H1 (cell line): ENCODE measurements around the gene MMS19. TPM values are rescaled to one million over a fixed set of nuclear protein-coding genes. Genes with fewer than 3 reads are reported as not detected.

Source experiments
- CTCF ChIA-PET: fragments of 300-600 bp; sonication (Branson Sonifier 250); formaldehyde crosslinking; loops from one replicate; lab custom pipeline; 2021; ENCODE audit not compliant: partially characterized antibody; lab: Charles Lee
- POLR2A ChIA-PET: fragments of 300-600 bp; sonication (Branson Sonifier 250); formaldehyde crosslinking; loops from one replicate; lab custom pipeline; 2021; ENCODE audit warnings: inconsistent platforms; ENCODE audit not compliant: partially characterized antibody; lab: Charles Lee
- DNase-seq, 2 experiments: peaks; one replicate each; pipeline versions ENCODE4 v3.0.0 to v3.0.0-alpha.2; 2010 to 2022; ENCODE audit warnings: low spot score in 2 of 2, low read depth in 1 of 2, mixed read lengths in 1 of 2
- FAIRE-seq: peaks from 2 replicates; lab custom pipeline; 2011; peaks lifted over from hg19 to GRCh38; lab: Jason Lieb, UNC
- H2AFZ ChIP-seq: 2 replicates; pipeline ENCODE4 v1.8.1; 2012; ENCODE audit warnings: low read length, inconsistent platforms
- H2AK5ac ChIP-seq: 2 replicates; pipeline ENCODE4 v1.6.1; 2013; ENCODE audit warnings: low read depth, low read length
- H2BK120ac ChIP-seq: replicated peaks from 2 replicates; pipeline ENCODE3; 2013; ENCODE audit warnings: low read depth, low read length, inconsistent platforms
- H2BK12ac ChIP-seq: 2 replicates; pipeline ENCODE4 v1.6.1; 2013; ENCODE audit warnings: low read depth, low read length
- H2BK15ac ChIP-seq: 2 replicates; pipeline ENCODE4 v1.6.1; 2013; ENCODE audit warnings: low read length
- H2BK20ac ChIP-seq: 2 replicates; pipeline ENCODE4 v1.6.1; 2013; ENCODE audit warnings: low read length
- H2BK5ac ChIP-seq: 2 replicates; pipeline ENCODE4 v1.6.1; 2013; ENCODE audit warnings: low read depth, low read length
- H3K14ac ChIP-seq: 2 replicates; pipeline ENCODE4 v1.6.1; 2013; ENCODE audit warnings: inconsistent platforms; ENCODE audit not compliant: insufficient read length
- H3K18ac ChIP-seq: 2 replicates; pipeline ENCODE4 v1.6.1; 2013; ENCODE audit warnings: low read length; ENCODE audit errors: extremely low read depth
- H3K23ac ChIP-seq: 2 replicates; pipeline ENCODE4 v1.6.1; 2013; ENCODE audit warnings: inconsistent platforms; ENCODE audit not compliant: insufficient read length
- H3K23me2 ChIP-seq: 2 replicates; pipeline ENCODE4 v1.6.1; 2013; ENCODE audit warnings: low read depth, low read length
- H3K27ac ChIP-seq: 2 replicates; pipeline ENCODE4 v1.6.1; 2011; ENCODE audit warnings: low read depth, low read length, inconsistent platforms
- H3K27me3 ChIP-seq, 4 experiments: replicated peaks in 1 of 4; 1 replicate in 1 of 4; 2 replicates in 3 of 4; pipeline versions ENCODE4 v1.6.1 to v1.8.1; 2011 to 2013; ENCODE audit warnings: low read length in 3 of 4, mild to moderate bottlenecking in 3 of 4, inconsistent platforms in 2 of 4, mixed read lengths in 2 of 4, moderate library complexity in 1 of 4; ENCODE audit not compliant: control insufficient read depth in 3 of 4, insufficient read depth in 3 of 4; ENCODE audit errors: extremely low read depth in 1 of 4
- H3K36me3 ChIP-seq, 4 experiments: 2 replicates each; pipeline versions ENCODE4 v1.6.1 to v1.8.1; 2011 to 2013; ENCODE audit warnings: mild to moderate bottlenecking in 4 of 4, low read length in 3 of 4, moderate library complexity in 2 of 4, control low read depth in 1 of 4, inconsistent platforms in 1 of 4; ENCODE audit not compliant: insufficient read depth in 4 of 4, control insufficient read depth in 2 of 4
- H3K4ac ChIP-seq: replicated peaks from 2 replicates; pipeline ENCODE3; 2013; ENCODE audit warnings: low read length, low read depth, mixed read lengths, inconsistent platforms; ENCODE audit not compliant: insufficient read length
- H3K4me1 ChIP-seq, 4 experiments: replicated peaks in 1 of 4; 1 replicate in 1 of 4; 2 replicates in 3 of 4; pipeline versions ENCODE4 v1.6.1 to v1.8.1; 2011 to 2013; ENCODE audit warnings: low read length in 3 of 4, inconsistent platforms in 2 of 4, mixed read lengths in 1 of 4; ENCODE audit not compliant: insufficient read depth in 4 of 4, control insufficient read depth in 3 of 4
- H3K4me2 ChIP-seq, 2 experiments: 2 replicates each; pipeline versions ENCODE4 v1.6.1 to v1.8.1; 2011 to 2013; ENCODE audit warnings: low read depth in 2 of 2, low read length in 2 of 2, control low read depth in 1 of 2, inconsistent platforms in 1 of 2, mild to moderate bottlenecking in 1 of 2; ENCODE audit not compliant: insufficient read depth in 1 of 2
- H3K4me3 ChIP-seq, 4 experiments: fragments of 200-600, 300-600 bp in 1 of 4; sonication (generic), shearing (Covaris generic), sonication (Bioruptor Twin) in 1 of 4; 2 replicates each; pipeline versions ENCODE4 v1.5.1 to v1.8.1; 2011 to 2016; ENCODE audit warnings: low read length in 4 of 4, low read depth in 3 of 4, control low read depth in 2 of 4, inconsistent platforms in 2 of 4, mild to moderate bottlenecking in 2 of 4, mixed read lengths in 1 of 4, moderate library complexity in 1 of 4; ENCODE audit not compliant: insufficient read depth in 2 of 4; ENCODE audit errors: extremely low read depth in 1 of 4
- H3K56ac ChIP-seq: replicated peaks from 2 replicates; pipeline ENCODE3; 2013; ENCODE audit warnings: low read depth, mild to moderate bottlenecking, mixed read lengths, low read length, inconsistent platforms; ENCODE audit not compliant: insufficient read length
- H3K79me1 ChIP-seq: 2 replicates; pipeline ENCODE4 v1.6.1; 2013; ENCODE audit warnings: low read depth, low read length, control low read depth
- H3K79me2 ChIP-seq, 2 experiments: 2 replicates each; pipeline versions ENCODE4 v1.6.1 to v1.8.1; 2012 to 2013; ENCODE audit warnings: low read length in 2 of 2, mild to moderate bottlenecking in 2 of 2, inconsistent platforms in 1 of 2; ENCODE audit not compliant: insufficient read depth in 2 of 2, control insufficient read depth in 1 of 2
- H3K9ac ChIP-seq, 4 experiments: replicated peaks in 1 of 4; 1 replicate in 1 of 4; 2 replicates in 3 of 4; pipeline versions ENCODE4 v1.6.1 to v1.8.1; 2011 to 2013; ENCODE audit warnings: low read depth in 3 of 4, low read length in 3 of 4, control low read depth in 2 of 4, mild to moderate bottlenecking in 2 of 4, moderate library complexity in 2 of 4, inconsistent platforms in 1 of 4; ENCODE audit errors: extremely low read depth in 1 of 4
- H3K9me3 ChIP-seq, 2 experiments: 2 replicates each; pipeline versions ENCODE4 v1.6.1 to v1.8.1; 2012 to 2013; ENCODE audit warnings: mild to moderate bottlenecking in 2 of 2, moderate library complexity in 2 of 2, control low read depth in 1 of 2, inconsistent platforms in 1 of 2, low read depth in 1 of 2, low read length in 1 of 2, mixed read lengths in 1 of 2; ENCODE audit not compliant: insufficient read depth in 2 of 2
- H4K20me1 ChIP-seq, 2 experiments: replicated peaks in 1 of 2; 2 replicates each; pipeline versions ENCODE3 to v1.8.1; 2011 to 2013; ENCODE audit warnings: inconsistent platforms in 2 of 2, low read length in 2 of 2, mild to moderate bottlenecking in 1 of 2; ENCODE audit not compliant: insufficient read depth in 2 of 2, control insufficient read depth in 1 of 2
- H4K5ac ChIP-seq: 2 replicates; pipeline ENCODE4 v1.6.1; 2013; ENCODE audit warnings: low read length, low read depth, mixed read lengths, inconsistent platforms; ENCODE audit not compliant: insufficient read length
- H4K8ac ChIP-seq: 2 replicates; pipeline ENCODE4 v1.8.0; 2013; ENCODE audit warnings: mild to moderate bottlenecking, moderate library complexity, low read length, inconsistent platforms; ENCODE audit not compliant: insufficient read depth; ENCODE audit errors: extremely low read depth
- H4K91ac ChIP-seq: replicated peaks from 2 replicates; pipeline ENCODE3; 2013; ENCODE audit warnings: low read length, mixed read lengths, inconsistent platforms; ENCODE audit not compliant: insufficient read length
- JUND ChIP-seq: IDR thresholded peaks from 2 replicates; pipeline ENCODE4 v1.6.1; 2011; ENCODE audit warnings: mild to moderate bottlenecking, improper control_type of control experiment, low read length
- ZNF274 ChIP-seq: IDR thresholded peaks from 2 replicates; pipeline ENCODE4 v1.7.0; 2012; ENCODE audit warnings: low read length, borderline replicate concordance; ENCODE audit errors: extremely low read depth
- WGBS, 2 experiments: shearing (Covaris generic) in 1 of 2; methylation state at CpG; one replicate each; pipeline versions ENCODE4 v1.1.6 to v1.1.7; 2013 to 2015; ENCODE audit warnings: low lambda C conversion rate in 2 of 2, mixed read lengths in 2 of 2, inconsistent platforms in 1 of 2, low coverage in 1 of 2, missing lambda C conversion rate in 1 of 2; ENCODE audit not compliant: insufficient replicate concordance in 2 of 2, insufficient coverage in 1 of 2, insufficient read length in 1 of 2; ENCODE audit errors: extremely low coverage in 1 of 2, missing lambda C conversion rate in 1 of 2; 5-methylcytosine and 5-hydroxymethylcytosine counted together
- polyA plus RNA-seq, 7 experiments: library from polyadenylated mRNA; depleted of rRNA in 3 of 7; stranded (reverse) in 5 of 7; unstranded in 2 of 7; fragments of >200 nt in 5 of 7; fragments of 200-250 nt in 2 of 7; gene quantifications; 1 replicate in 5 of 7; 2 replicates in 1 of 7; 4 replicates in 1 of 7; pipeline versions ENCODE4 v1.2.1 to v1.2.3, GENCODE V29; 2011 to 2013; ENCODE audit warnings: missing spikeins in 2 of 7, mixed read lengths in 2 of 7
- total RNA-seq: library from RNA; stranded (reverse); fragmentation: NEBNext Ultra II Directional; extraction: Animal tissue kit (Norgen Biotek cat#: 25700); gene quantifications from 2 replicates; pipeline ENCODE4 v1.2.1, GENCODE V29; 2021

Gene MMS19
- total and polyA plus RNA-seq, 2 of the 8 experiments (the other 6 are each of a cell fraction or from before 2014, with no cell fraction given): 130 to 221 TPM

DNA sequence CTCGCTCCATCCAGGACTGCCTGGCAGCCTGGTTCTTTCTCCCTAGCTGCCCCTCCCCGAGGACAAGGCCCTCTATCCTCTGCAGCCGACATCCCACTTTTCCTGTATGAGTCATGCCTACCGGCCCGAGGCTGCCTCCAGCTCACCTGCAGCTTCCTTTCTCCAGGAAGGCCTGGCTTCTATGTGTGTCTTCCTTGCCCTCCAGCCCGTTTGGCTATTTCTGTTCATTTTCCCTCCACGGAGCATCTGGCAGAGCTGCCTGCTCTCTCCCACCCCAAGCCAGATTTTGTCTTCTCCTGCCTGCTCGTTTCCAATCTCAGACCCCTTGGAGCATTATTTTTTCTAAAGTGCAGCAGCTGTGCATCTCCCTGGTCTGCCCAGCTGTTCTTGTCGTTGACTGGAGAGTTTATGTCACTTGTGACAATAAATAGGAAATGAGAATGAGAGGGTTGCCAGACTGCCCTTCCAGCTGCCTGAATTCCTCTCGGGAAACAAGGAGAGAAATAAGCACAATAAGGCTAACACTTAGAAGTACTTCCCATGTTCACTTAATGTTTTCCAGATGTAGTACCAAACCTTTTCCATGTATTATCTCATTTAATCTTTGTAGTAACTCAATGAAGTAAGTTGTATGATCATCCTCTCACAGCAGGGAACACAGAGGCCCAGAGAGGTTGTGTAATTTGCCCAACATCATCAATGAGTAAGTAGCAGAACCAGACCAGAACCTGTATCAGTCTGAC, 20.2 kb upstream of the MMS19 start:
- H3K14ac ChIP-seq: no peak overlapping the region
- H3K56ac ChIP-seq: no peak overlapping the region
- DNase-seq (peak in 1 of 2 experiments; percentile 51), FAIRE-seq (no peak)
- no peak overlapping the region for H3K4me3 ChIP-seq
- no peak overlapping the region for H2BK120ac ChIP-seq
- ChIA-PET POLR2A (no interaction called here), CTCF (interaction anchor here (1.1 to 19.6 kb wide), 3 partner anchors 18 to 57 kb away, joined by 3 to 283 read pairs (median 7); no protein-coding TSS in a partner anchor)
- H4K91ac ChIP-seq: no peak overlapping the region
- no peaks in the 10 kb centered on the region for H3K27me3 ChIP-seq
- H3K4me2 ChIP-seq: no peak overlapping the region
- no peak overlapping the region for H2AK5ac ChIP-seq
- no peaks in the 10 kb centered on the region for H3K36me3 ChIP-seq
- peaks cover 2 to 3% of the 10 kb centered on the region in 2 experiments for H4K20me1 ChIP-seq
- H3K79me1 ChIP-seq: peaks cover 19% of the 10 kb centered on the region; the same call in 1 of the 2 replicates
- H3K4me1 ChIP-seq: peaks cover 11 to 23% (median 19%) of the 10 kb centered on the region in 4 experiments
- no peak overlapping the region for H3K9ac ChIP-seq
- 0 out of 2 replicates have a peak overlapping the region, but pooled peaks have one; percentile 12 for H2BK12ac ChIP-seq
- H3K79me2 ChIP-seq: peaks cover 0 to 29% of the 10 kb centered on the region in 2 experiments; a peak in 2 of 4 replicates
- no peak overlapping the region for H2BK5ac ChIP-seq
- no peak overlapping the region for H3K23ac ChIP-seq
- TF ChIP-seq ZNF274 (no peak), JUND (0 out of 2 replicates have a peak, but pooled peaks have one; percentile 59)
- H3K23me2 ChIP-seq: no peaks in the 10 kb centered on the region
- H3K27ac ChIP-seq: no peak overlapping the region
- no peaks in the 10 kb centered on the region for H3K9me3 ChIP-seq
- H4K5ac ChIP-seq: no peak overlapping the region
- H2BK20ac ChIP-seq: no peak overlapping the region
- H4K8ac ChIP-seq: no peak overlapping the region
- no peak overlapping the region for H3K4ac ChIP-seq
- no peak overlapping the region for H2BK15ac ChIP-seq
- 0 out of 2 replicates have a peak overlapping the region, but pooled peaks have one; percentile 9 for H3K18ac ChIP-seq
- H2AFZ ChIP-seq: no peak overlapping the region
- 64% methylated on average over 10 of the region's 10 CpGs; no CpG with 5 or more reads in 1 of the 2 experiments for WGBS, 2 experiments
